Measurements from ENCODE around the gene KIF21B.

Gene KIF21B

GRCh38 chr1:201013031-201013485 lies 10.5 kb downstream of the KIF21B start:
- TF ChIP-seq JUND (IDR thresholded peaks at IDR 0.05; ENCODE audit: low read depth): no peak
- in situ Hi-C loops (cut with HindIII; ENCODE audit: low pct_unique_long_range_greater_than_20kb, low sequenced_read_pairs): no loop called here
- no peak for DNase-seq (ENCODE audit: low read depth in 1 of 2, low spot score in 1 of 2)

GRCh38 chr1:201011616-201012015 lies 11.9 kb downstream of the KIF21B start:
- in situ Hi-C loops (cut with HindIII; ENCODE audit: low pct_unique_long_range_greater_than_20kb, low sequenced_read_pairs): no loop called here
- DNase-seq (ENCODE audit: low read depth in 1 of 2, low spot score in 1 of 2): no peak
- no peak for TF ChIP-seq JUND (IDR thresholded peaks at IDR 0.05; ENCODE audit: low read depth)

- TF ChIP-seq JUND (IDR thresholded peaks at IDR 0.05; ENCODE audit: low read depth): no peak
- in situ Hi-C loops (cut with HindIII; ENCODE audit: low pct_unique_long_range_greater_than_20kb, low sequenced_read_pairs): no loop called here
- DNase-seq (ENCODE audit: low read depth in 1 of 2, low spot score in 1 of 2): no peak
These were observed 13.4 kb downstream of the KIF21B start for GRCh38 chr1:201009962-201010645.

- in situ Hi-C loops (cut with HindIII; ENCODE audit: low pct_unique_long_range_greater_than_20kb, low sequenced_read_pairs): no loop called here
- no peak for DNase-seq (ENCODE audit: low read depth in 1 of 2, low spot score in 1 of 2)
- no peak for TF ChIP-seq JUND (IDR thresholded peaks at IDR 0.05; ENCODE audit: low read depth)
These were observed 14.7 kb downstream of the KIF21B start for GRCh38 chr1:201008666-201009360.

GRCh38 chr1:201007481-201007880 lies 16.0 kb downstream of the KIF21B start:
- in situ Hi-C loops (cut with HindIII; ENCODE audit: low pct_unique_long_range_greater_than_20kb, low sequenced_read_pairs): no loop called here
- DNase-seq (ENCODE audit: low read depth in 1 of 2, low spot score in 1 of 2): no peak
- no peak for TF ChIP-seq JUND (IDR thresholded peaks at IDR 0.05; ENCODE audit: low read depth)

- no peak for DNase-seq (ENCODE audit: low read depth in 1 of 2, low spot score in 1 of 2)
- in situ Hi-C loops (cut with HindIII; ENCODE audit: low pct_unique_long_range_greater_than_20kb, low sequenced_read_pairs): no loop called here
These were observed 17.1 kb downstream of the KIF21B start for GRCh38 chr1:201006450-201006849.

GRCh38 chr1:201004732-201005131 lies 18.8 kb downstream of the KIF21B start:
- DNase-seq (ENCODE audit: low read depth in 1 of 2, low spot score in 1 of 2): no peak
- in situ Hi-C loops (cut with HindIII; ENCODE audit: low pct_unique_long_range_greater_than_20kb, low sequenced_read_pairs): no loop called here
- TF ChIP-seq JUND (IDR thresholded peaks at IDR 0.05; ENCODE audit: low read depth): no peak

More at GRCh38 chr1:201006450-201006849, 17.1 kb downstream of the KIF21B start:
- TF ChIP-seq JUND (IDR thresholded peaks at IDR 0.05; ENCODE audit: low read depth): no peak

- no peak for TF ChIP-seq JUND (IDR thresholded peaks at IDR 0.05; ENCODE audit: low read depth)
- DNase-seq (ENCODE audit: low read depth in 1 of 2, low spot score in 1 of 2): no peak
- in situ Hi-C loops (cut with HindIII; ENCODE audit: low pct_unique_long_range_greater_than_20kb, low sequenced_read_pairs): no loop called here
These were observed 19.4 kb downstream of the KIF21B start for GRCh38 chr1:201004154-201004553.

- in situ Hi-C loops (cut with HindIII; ENCODE audit: low pct_unique_long_range_greater_than_20kb, low sequenced_read_pairs): no loop called here
- no peak for TF ChIP-seq JUND (IDR thresholded peaks at IDR 0.05; ENCODE audit: low read depth)
- DNase-seq (ENCODE audit: low read depth in 1 of 2, low spot score in 1 of 2): no peak
These were observed 21.0 kb downstream of the KIF21B start for GRCh38 chr1:201002510-201002909.

GRCh38 chr1:201001962-201002361 lies 21.6 kb downstream of the KIF21B start:
- in situ Hi-C loops (cut with HindIII; ENCODE audit: low pct_unique_long_range_greater_than_20kb, low sequenced_read_pairs): no loop called here
- no peak for DNase-seq (ENCODE audit: low read depth in 1 of 2, low spot score in 1 of 2)
- TF ChIP-seq JUND (IDR thresholded peaks at IDR 0.05; ENCODE audit: low read depth): no peak

GRCh38 chr1:201000391-201000790 lies 23.1 kb downstream of the KIF21B start:
- no peak for TF ChIP-seq JUND (IDR thresholded peaks at IDR 0.05; ENCODE audit: low read depth)
- in situ Hi-C loops (cut with HindIII; ENCODE audit: low pct_unique_long_range_greater_than_20kb, low sequenced_read_pairs): no loop called here
- no peak for DNase-seq (ENCODE audit: low read depth in 1 of 2, low spot score in 1 of 2)

GRCh38 chr1:200999667-201000066 lies 23.8 kb downstream of the KIF21B start:
- DNase-seq (ENCODE audit: low read depth in 1 of 2, low spot score in 1 of 2): no peak
- in situ Hi-C loops (cut with HindIII; ENCODE audit: low pct_unique_long_range_greater_than_20kb, low sequenced_read_pairs): no loop called here
- TF ChIP-seq JUND (IDR thresholded peaks at IDR 0.05; ENCODE audit: low read depth): no peak

- no peak for DNase-seq (ENCODE audit: low read depth in 1 of 2, low spot score in 1 of 2)
- in situ Hi-C loops (cut with HindIII; ENCODE audit: low pct_unique_long_range_greater_than_20kb, low sequenced_read_pairs): no loop called here
- TF ChIP-seq JUND (IDR thresholded peaks at IDR 0.05; ENCODE audit: low read depth): no peak
These were observed 25.2 kb downstream of the KIF21B start for GRCh38 chr1:200998323-200998722.
